B cell (primary cell): Measurements from ENCODE around the gene ABCC9. TPM values are rescaled to one million over a fixed set of nuclear protein-coding genes. Genes with fewer than 3 reads are reported as not detected.

Experiments
- ATAC-seq: fragments of 200-7000 bp; cut with Tn5 transposase; one replicate; pipeline ENCODE4 v1.10.0; 2021; ENCODE audit warnings: low read depth, mild to moderate bottlenecking, moderate number of reproducible peaks, moderate library complexity
- CTCF ChIA-PET: fragments of 350-600 bp; sonication (Branson Sonifier 250); formaldehyde crosslinking; loops from one replicate; lab custom pipeline; 2021; ENCODE audit warnings: antibody characterized with exemption, inconsistent platforms; lab: Charles Lee
- POLR2A ChIA-PET: fragments of 350-600 bp; sonication (Branson Sonifier 250); formaldehyde crosslinking; loops from one replicate; lab custom pipeline; 2021; ENCODE audit warnings: antibody characterized with exemption; lab: Charles Lee
- DNase-seq: peaks from one replicate; pipeline ENCODE4 v3.0.0; 2013
- H2AFZ ChIP-seq: 2 replicates; pipeline ENCODE4 v1.6.1; 2012; ENCODE audit warnings: mild to moderate bottlenecking, low read depth, low read length; ENCODE audit not compliant: insufficient read depth, poor library complexity, severe bottlenecking
- H3K27ac ChIP-seq, 2 donors: 1 replicate in 1 of 2; 2 replicates in 1 of 2; pipeline ENCODE4 v1.5.1; 2012 to 2013; ENCODE audit warnings: low read length in 2 of 2, mild to moderate bottlenecking in 2 of 2, moderate library complexity in 1 of 2
- H3K27me3 ChIP-seq, 4 experiments: fragments of 200-600 bp in 1 of 4; sonication (generic) in 1 of 4; replicated peaks in 1 of 4; 1 replicate in 2 of 4; 2 replicates in 2 of 4; pipeline versions ENCODE4 v1.6.1 to v1.7.0; 2013 to 2016; ENCODE audit warnings: low read length in 3 of 4, mild to moderate bottlenecking in 2 of 4, mixed read lengths in 1 of 4, moderate library complexity in 1 of 4; ENCODE audit not compliant: insufficient read depth in 4 of 4, control insufficient read depth in 3 of 4; ENCODE audit errors: control extremely low read depth in 1 of 4
- H3K36me3 ChIP-seq, 2 experiments: replicated peaks in 1 of 2; 1 replicate in 1 of 2; 2 replicates in 1 of 2; pipeline versions ENCODE4 v1.6.1 to v1.7.1; 2013; ENCODE audit warnings: low read length in 1 of 2; ENCODE audit not compliant: insufficient read depth in 2 of 2, control insufficient read depth in 1 of 2; ENCODE audit errors: control extremely low read depth in 1 of 2, extremely low read depth in 1 of 2
- H3K4me1 ChIP-seq, 2 donors: fragments of 200-600 bp in 1 of 2; sonication (generic) in 1 of 2; 1 replicate in 1 of 2; 2 replicates in 1 of 2; pipeline versions ENCODE4 v1.5.1 to v1.6.1; 2013 to 2017; ENCODE audit warnings: low read length in 2 of 2; ENCODE audit not compliant: control insufficient read depth in 2 of 2, insufficient read depth in 2 of 2
- H3K4me2 ChIP-seq: replicated peaks from 2 replicates; pipeline ENCODE3; 2012; ENCODE audit warnings: mild to moderate bottlenecking, low read depth, low read length; ENCODE audit not compliant: poor library complexity, severe bottlenecking
- H3K4me3 ChIP-seq, 5 experiments: fragments of 200-600 bp in 1 of 5; sonication (generic) in 1 of 5; 1 replicate in 3 of 5; 2 replicates in 2 of 5; pipeline versions ENCODE4 v1.5.1 to v1.7.0; 2011 to 2016; ENCODE audit warnings: low read length in 4 of 5, mild to moderate bottlenecking in 4 of 5, low read depth in 2 of 5, control low read depth in 1 of 5, moderate library complexity in 1 of 5; ENCODE audit not compliant: insufficient read depth in 1 of 5; ENCODE audit errors: control extremely low read depth in 1 of 5, extremely low read depth in 1 of 5
- H3K79me2 ChIP-seq: fragments of 200-600 bp; sonication (generic); one replicate; pipeline ENCODE4 v1.6.0; 2016; ENCODE audit warnings: low read length; ENCODE audit not compliant: control insufficient read depth, insufficient read depth
- H3K9ac ChIP-seq: fragments of 200-600 bp; sonication (generic); 2 replicates; pipeline ENCODE4 v1.6.1; 2017; ENCODE audit warnings: mild to moderate bottlenecking, low read length, moderate library complexity
- H3K9me3 ChIP-seq, 3 donors: one replicate each; pipeline versions ENCODE4 v1.6.1 to v1.7.1; 2013; ENCODE audit warnings: low read length in 2 of 3; ENCODE audit not compliant: control insufficient read depth in 2 of 3, insufficient read depth in 1 of 3; ENCODE audit errors: control extremely low read depth in 1 of 3
- H4K20me1 ChIP-seq: 2 replicates; pipeline ENCODE4 v1.6.0; 2012; ENCODE audit warnings: mild to moderate bottlenecking, low read length; ENCODE audit not compliant: insufficient read depth, control insufficient read depth, poor library complexity, severe bottlenecking
- H3K27ac Mint-ChIP-seq: one replicate; pipeline ENCODE4 v1.8.0; 2021; ENCODE audit warnings: mixed read lengths
- H3K27me3 Mint-ChIP-seq: one replicate; pipeline ENCODE4 v1.8.0; 2021; ENCODE audit warnings: mixed read lengths
- H3K4me1 Mint-ChIP-seq: one replicate; pipeline ENCODE4 v1.8.0; 2021; ENCODE audit warnings: mixed read lengths
- H3K4me3 Mint-ChIP-seq: one replicate; pipeline ENCODE4 v1.8.0; 2021; ENCODE audit warnings: mixed read lengths
- H3K9me3 Mint-ChIP-seq: one replicate; pipeline ENCODE4 v1.8.0; 2022; ENCODE audit warnings: mixed read lengths; ENCODE audit not compliant: insufficient read depth
- EZH2 ChIP-seq: IDR thresholded peaks from 2 replicates; pipeline ENCODE4 v1.6.1; 2012; ENCODE audit warnings: borderline replicate concordance, low read depth, mild to moderate bottlenecking, moderate library complexity, low read length; ENCODE audit not compliant: insufficient read depth, poor library complexity, severe bottlenecking
- WGBS: methylation state at CpG from one replicate; pipeline ENCODE4 v1.1.5; 2013; ENCODE audit warnings: missing lambda C conversion rate; ENCODE audit not compliant: insufficient coverage; 5-methylcytosine and 5-hydroxymethylcytosine counted together
- intact Hi-C: fragments of 100-400 bp; cut with micrococcal nuclease; formaldehyde crosslinking; loops from one replicate; pipeline ENCODE4 v1.10.0; 2022
- polyA plus RNA-seq: library from polyadenylated mRNA; depleted of rRNA; stranded (reverse); fragments of >200 nt; gene quantifications from 2 replicates; pipeline ENCODE4 v1.2.3, GENCODE V29; 2012
- total RNA-seq, 2 donors: library from RNA; stranded (reverse); fragments of 120-200 nt in 1 of 2; gene quantifications; 1 replicate in 1 of 2; 2 replicates in 1 of 2; pipeline versions ENCODE4 v1.2.3 to v1.2.4, GENCODE V29; 2013 to 2022
- TF ChIP-seq, protein P1 (sequence below): fragments of 200-600 bp; IDR thresholded peaks from one replicate; pipeline ENCODE4 v1.8.0; 2022; ENCODE audit warnings: antibody characterized with exemption, mild to moderate bottlenecking

Gene ABCC9
- total and polyA plus RNA-seq, 2 donors (not counting 1 experiment from before 2014, with no cell fraction given) = not detected

DNA sequence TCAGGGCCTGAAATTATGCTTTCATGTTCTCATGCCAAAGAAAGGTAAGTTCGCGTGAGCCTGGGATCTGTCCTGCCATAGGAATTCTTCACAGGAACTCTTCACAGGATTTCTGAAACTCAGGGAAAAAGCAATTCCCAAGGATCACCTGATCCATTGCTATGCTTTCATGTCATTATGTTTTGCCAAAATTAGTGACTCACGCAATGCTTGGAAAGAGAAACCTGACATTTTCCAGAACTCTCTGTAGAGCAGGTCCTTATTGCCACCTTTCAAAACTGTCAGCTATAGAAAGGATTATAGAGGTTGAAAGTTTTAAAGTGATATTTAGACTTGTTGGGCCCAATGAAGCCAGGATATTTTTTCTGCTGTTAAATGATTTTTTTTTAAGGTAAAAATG is 160.4 kb downstream of the ABCC9 start:
- no peak overlapping the region for H3K4me2 ChIP-seq
- no peak overlapping the region for H3K4me3 ChIP-seq
- peaks cover 4% of the 10 kb centered on the region for H3K9me3 Mint-ChIP-seq
- H3K4me3 Mint-ChIP-seq = no peak overlapping the region
- 90% methylated on average over 2 of the region's 3 CpGs for WGBS
- no peaks in the 10 kb centered on the region for H3K4me1 ChIP-seq
- H3K9me3 ChIP-seq = no peaks in the 10 kb centered on the region
- H4K20me1 ChIP-seq = no peaks in the 10 kb centered on the region
- no peaks in the 10 kb centered on the region for H3K79me2 ChIP-seq
- H3K36me3 ChIP-seq = no peaks in the 10 kb centered on the region
- H3K27me3 ChIP-seq = peaks cover 0 to 16% (median 0%) of the 10 kb centered on the region in 4 experiments
- CTCF ChIA-PET = no interaction called here
- H3K27ac ChIP-seq = no peak overlapping the region
- H2AFZ ChIP-seq = no peak overlapping the region
- POLR2A ChIA-PET = no interaction called here
- H3K4me1 Mint-ChIP-seq = no peaks in the 10 kb centered on the region
- H3K9ac ChIP-seq = no peak overlapping the region
- H3K27ac Mint-ChIP-seq = no peak overlapping the region
- intact Hi-C loops = no loop called here
- TF ChIP-seq, protein P1, sequence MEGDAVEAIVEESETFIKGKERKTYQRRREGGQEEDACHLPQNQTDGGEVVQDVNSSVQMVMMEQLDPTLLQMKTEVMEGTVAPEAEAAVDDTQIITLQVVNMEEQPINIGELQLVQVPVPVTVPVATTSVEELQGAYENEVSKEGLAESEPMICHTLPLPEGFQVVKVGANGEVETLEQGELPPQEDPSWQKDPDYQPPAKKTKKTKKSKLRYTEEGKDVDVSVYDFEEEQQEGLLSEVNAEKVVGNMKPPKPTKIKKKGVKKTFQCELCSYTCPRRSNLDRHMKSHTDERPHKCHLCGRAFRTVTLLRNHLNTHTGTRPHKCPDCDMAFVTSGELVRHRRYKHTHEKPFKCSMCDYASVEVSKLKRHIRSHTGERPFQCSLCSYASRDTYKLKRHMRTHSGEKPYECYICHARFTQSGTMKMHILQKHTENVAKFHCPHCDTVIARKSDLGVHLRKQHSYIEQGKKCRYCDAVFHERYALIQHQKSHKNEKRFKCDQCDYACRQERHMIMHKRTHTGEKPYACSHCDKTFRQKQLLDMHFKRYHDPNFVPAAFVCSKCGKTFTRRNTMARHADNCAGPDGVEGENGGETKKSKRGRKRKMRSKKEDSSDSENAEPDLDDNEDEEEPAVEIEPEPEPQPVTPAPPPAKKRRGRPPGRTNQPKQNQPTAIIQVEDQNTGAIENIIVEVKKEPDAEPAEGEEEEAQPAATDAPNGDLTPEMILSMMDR = no peak
- no peak for TF ChIP-seq EZH2
- ATAC-seq (no peak), DNase-seq (no peak)
- H3K27me3 Mint-ChIP-seq = peaks cover 18% of the 10 kb centered on the region

DNA sequence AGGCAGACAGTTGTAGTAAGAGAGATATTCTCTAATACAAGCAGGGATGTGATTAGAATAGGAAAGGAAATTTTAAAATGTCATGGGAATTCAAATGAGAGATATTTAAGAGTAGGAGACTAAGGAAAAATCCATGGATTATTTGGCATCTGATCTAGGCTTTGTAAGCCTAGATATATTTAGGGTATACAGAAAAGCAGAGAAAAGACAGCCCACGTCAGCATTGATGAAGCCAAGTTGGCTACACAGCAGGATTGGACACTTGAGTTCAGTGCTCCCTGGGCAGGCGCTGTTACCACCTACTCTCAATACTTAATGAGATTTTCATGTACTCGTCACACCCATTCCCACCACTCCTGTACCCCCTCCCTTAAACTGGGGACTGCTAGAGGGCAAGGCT is 165.1 kb downstream of the ABCC9 start:
- DNase-seq = no peak
- no peak overlapping the region for H3K27ac ChIP-seq
- H3K27me3 Mint-ChIP-seq = peaks cover 41% of the 10 kb centered on the region
- no peaks in the 10 kb centered on the region for H3K4me1 Mint-ChIP-seq
- no peak overlapping the region for H3K4me3 Mint-ChIP-seq
- H3K4me3 ChIP-seq = no peak overlapping the region
- H3K4me1 ChIP-seq = no peaks in the 10 kb centered on the region
- H3K9me3 ChIP-seq = no peaks in the 10 kb centered on the region
- no peaks in the 10 kb centered on the region for H3K36me3 ChIP-seq
- TF ChIP-seq, protein P1 = no peak
- TF ChIP-seq EZH2 = no peak
- H3K4me2 ChIP-seq = no peak overlapping the region
- ChIA-PET CTCF (no interaction called here), POLR2A (no interaction called here)
- no peaks in the 10 kb centered on the region for H4K20me1 ChIP-seq
- H3K9me3 Mint-ChIP-seq = no peaks in the 10 kb centered on the region
- H3K79me2 ChIP-seq = no peaks in the 10 kb centered on the region
- ATAC-seq = no peak
- H3K27me3 ChIP-seq = peaks cover 0 to 36% (median 13%) of the 10 kb centered on the region in 4 experiments
- whole genome bisulfite sequencing = 100% methylated on average over 1 of the region's 3 CpGs
- intact Hi-C loops = no loop called here
- no peak overlapping the region for H3K9ac ChIP-seq
- no peak overlapping the region for H3K27ac Mint-ChIP-seq
- H2AFZ ChIP-seq = no peak overlapping the region
